HCT116 (cell line): ENCODE results near the gene PI4K2A. TPM values are rescaled to one million over a fixed set of nuclear protein-coding genes. Genes with fewer than 3 reads are reported as not detected.
A peak's percentile ranks its signal among the peaks of the same experiment; 100 is the strongest.
"Not testable (repeated sequence)": the region's sequence is repeated elsewhere in the genome, so short reads cannot be mapped to it uniquely, and the experiment has no call there.

Source experiments
- ATAC-seq: fragments of 200-7000 bp; cut with Tn5 transposase; 2 replicates; pipeline ENCODE4 v1.9.1; 2020; ENCODE audit warnings: mild to moderate bottlenecking, moderate library complexity
- BruUV-seq: library from RNA; stranded (reverse); fragments of 400-500 nt; replicated peaks from 2 replicates; lab custom pipeline; 2021; lab: Mats Ljungman, UMichigan
- CTCF ChIA-PET: fragments of 300-600 bp; sonication (Branson Sonifier 250); formaldehyde crosslinking; loops from one replicate; lab custom pipeline; 2021; ENCODE audit warnings: antibody characterized with exemption; lab: Charles Lee
- POLR2A ChIA-PET: fragments of 300-600, 350-600 bp; sonication (Branson Sonifier 250); formaldehyde crosslinking; loops from one replicate; lab custom pipeline; 2021; ENCODE audit warnings: antibody characterized with exemption; lab: Charles Lee
- RAD21 ChIA-PET, 2 experiments: fragments of 300-600 bp; sonication (Branson Sonifier 250); formaldehyde crosslinking; loops; one replicate each; lab custom pipeline; 2023; ENCODE audit warnings: low total read pairs in 2 of 2; ENCODE audit not compliant: uncharacterized antibody in 2 of 2, unreplicated experiment in 2 of 2, low non-redundant PET in 1 of 2; lab: Charles Lee
- DNase-seq: peaks from one replicate; pipeline ENCODE4 v3.0.0-alpha.2; 2010; ENCODE audit warnings: low read depth, low spot score
- H2AFZ ChIP-seq: fragments of 200-600 bp; shearing (Covaris generic), sonication (generic); 2 replicates; pipeline ENCODE4 v1.6.1; 2017; ENCODE audit warnings: low read depth, mixed run types, mixed read lengths, antibody characterized with exemption, low read length; ENCODE audit not compliant: poor library complexity, severe bottlenecking
- H3K27ac ChIP-seq: 2 replicates; pipeline ENCODE4 v1.5.1; 2012; ENCODE audit warnings: low read depth, low read length
- H3K27me3 ChIP-seq: fragments of 200-600 bp; sonication (generic); 2 replicates; pipeline ENCODE4 v1.6.1; 2016; ENCODE audit warnings: mixed run types, low read length, mixed read lengths; ENCODE audit not compliant: insufficient read depth
- H3K36me3 ChIP-seq, 2 experiments: fragments of 200-500 bp in 1 of 2; fragments of 200-600 bp in 1 of 2; sonication (Bioruptor generic) in 1 of 2; sonication (generic) in 1 of 2; 2 replicates each; pipeline versions ENCODE4 v1.5.1 to v1.6.1; 2014 to 2016; ENCODE audit warnings: low read length in 2 of 2, inconsistent platforms in 1 of 2, mixed read lengths in 1 of 2, mixed run types in 1 of 2; ENCODE audit not compliant: insufficient read depth in 2 of 2, control insufficient read depth in 1 of 2
- H3K4me1 ChIP-seq, 2 experiments: fragments of 200-600 bp in 1 of 2; sonication (generic) in 1 of 2; 2 replicates each; pipeline versions ENCODE4 v1.5.1 to v1.6.1; 2012 to 2017; ENCODE audit warnings: low read length in 2 of 2, inconsistent platforms in 1 of 2, mild to moderate bottlenecking in 1 of 2, mixed read lengths in 1 of 2, mixed run types in 1 of 2, moderate library complexity in 1 of 2; ENCODE audit not compliant: insufficient read depth in 2 of 2, control insufficient read depth in 1 of 2
- H3K4me2 ChIP-seq: fragments of 200-600 bp; sonication (generic); 2 replicates; pipeline ENCODE4 v1.6.1; 2017; ENCODE audit warnings: mixed run types, low read length, mixed read lengths
- H3K4me3 ChIP-seq, 2 experiments: fragments of 200-600 bp in 1 of 2; sonication (generic) in 1 of 2; replicated peaks in 1 of 2; 2 replicates each; pipeline ENCODE4 v1.5.1; 2011 to 2016; ENCODE audit warnings: low read length in 2 of 2, control low read depth in 1 of 2, low read depth in 1 of 2, mild to moderate bottlenecking in 1 of 2, mixed read lengths in 1 of 2, mixed run types in 1 of 2
- H3K79me2 ChIP-seq: fragments of 200-600 bp; sonication (generic); 2 replicates; pipeline ENCODE4 v1.6.1; 2017; ENCODE audit warnings: mild to moderate bottlenecking, mixed run types, low read length, moderate library complexity, mixed read lengths; ENCODE audit not compliant: insufficient read depth
- H3K9ac ChIP-seq: fragments of 200-600 bp; sonication (generic); 2 replicates; pipeline ENCODE4 v1.6.1; 2016; ENCODE audit warnings: low read length, mixed read lengths
- H3K9me2 ChIP-seq: fragments of 200-600 bp; sonication (generic), shearing (Covaris generic); 2 replicates; pipeline ENCODE4 v1.6.1; 2017; ENCODE audit warnings: mixed run types, mild to moderate bottlenecking, moderate library complexity; ENCODE audit not compliant: insufficient read depth
- H3K9me3 ChIP-seq, 2 experiments: fragments of 200-500 bp in 1 of 2; fragments of 200-600 bp in 1 of 2; sonication (Bioruptor generic) in 1 of 2; sonication (generic) in 1 of 2; 2 replicates each; pipeline ENCODE4 v1.6.1; 2014 to 2017; ENCODE audit warnings: low read length in 2 of 2, mixed read lengths in 2 of 2, inconsistent platforms in 1 of 2, low read depth in 1 of 2, mild to moderate bottlenecking in 1 of 2, mixed run types in 1 of 2, moderate library complexity in 1 of 2; ENCODE audit not compliant: control insufficient read depth in 1 of 2, insufficient read depth in 1 of 2
- H4K20me1 ChIP-seq: fragments of 200-600 bp; sonication (generic), shearing (Covaris generic); 2 replicates; pipeline ENCODE4 v1.6.1; 2017; ENCODE audit warnings: mixed run types, mild to moderate bottlenecking, moderate library complexity; ENCODE audit not compliant: insufficient read depth
- CBX3 ChIP-seq: IDR thresholded peaks from 2 replicates; pipeline ENCODE4 v1.6.1; 2012; ENCODE audit warnings: low read depth
- EGR1 ChIP-seq: IDR thresholded peaks from 2 replicates; pipeline ENCODE4 v1.6.1; 2012; ENCODE audit warnings: low read depth
- EZH2phosphoT487 ChIP-seq: fragments of 200-600 bp; IDR thresholded peaks from 2 replicates; pipeline ENCODE4 v1.6.1; 2018; ENCODE audit warnings: antibody characterized with exemption, borderline replicate concordance
- JUND ChIP-seq: IDR thresholded peaks from 2 replicates; pipeline ENCODE4 v1.6.1; 2012
- POLR2AphosphoS5 ChIP-seq: IDR thresholded peaks from 2 replicates; pipeline ENCODE4 v1.6.1; 2011; ENCODE audit warnings: mild to moderate bottlenecking, low read depth, low read length, moderate library complexity
- RAD21 ChIP-seq: IDR thresholded peaks from 2 replicates; pipeline ENCODE4 v1.6.1; 2012; ENCODE audit warnings: low read depth, mild to moderate bottlenecking
- SRF ChIP-seq: IDR thresholded peaks from 2 replicates; pipeline ENCODE4 v1.6.1; 2012; ENCODE audit warnings: low read depth
- TCF7L2 ChIP-seq: IDR thresholded peaks from 2 replicates; pipeline ENCODE4 v1.7.0; 2011; ENCODE audit warnings: borderline replicate concordance, inconsistent platforms; ENCODE audit not compliant: insufficient read depth, insufficient read length; ENCODE audit errors: extremely low read depth
- ZFX ChIP-seq: fragments of 450-650 bp; IDR thresholded peaks from 2 replicates; pipeline ENCODE4 v1.6.1; 2017
- intact Hi-C: fragments of 100-400 bp; cut with micrococcal nuclease; formaldehyde crosslinking; loops from 2 replicates; pipeline ENCODE4 v1.10.0; 2022
- total RNA-seq: library from RNA; stranded (reverse); gene quantifications from one replicate; pipeline ENCODE4 v1.2.1, GENCODE V29; 2021; ENCODE audit not compliant: unreplicated experiment
- TF ChIP-seq, protein P1 (sequence below): IDR thresholded peaks from 2 replicates; pipeline ENCODE4 v1.6.1; 2012; ENCODE audit warnings: low read depth

Gene PI4K2A
- total RNA-seq, 1 experiment from 2014 or later, result 20.0 TPM

DNA sequence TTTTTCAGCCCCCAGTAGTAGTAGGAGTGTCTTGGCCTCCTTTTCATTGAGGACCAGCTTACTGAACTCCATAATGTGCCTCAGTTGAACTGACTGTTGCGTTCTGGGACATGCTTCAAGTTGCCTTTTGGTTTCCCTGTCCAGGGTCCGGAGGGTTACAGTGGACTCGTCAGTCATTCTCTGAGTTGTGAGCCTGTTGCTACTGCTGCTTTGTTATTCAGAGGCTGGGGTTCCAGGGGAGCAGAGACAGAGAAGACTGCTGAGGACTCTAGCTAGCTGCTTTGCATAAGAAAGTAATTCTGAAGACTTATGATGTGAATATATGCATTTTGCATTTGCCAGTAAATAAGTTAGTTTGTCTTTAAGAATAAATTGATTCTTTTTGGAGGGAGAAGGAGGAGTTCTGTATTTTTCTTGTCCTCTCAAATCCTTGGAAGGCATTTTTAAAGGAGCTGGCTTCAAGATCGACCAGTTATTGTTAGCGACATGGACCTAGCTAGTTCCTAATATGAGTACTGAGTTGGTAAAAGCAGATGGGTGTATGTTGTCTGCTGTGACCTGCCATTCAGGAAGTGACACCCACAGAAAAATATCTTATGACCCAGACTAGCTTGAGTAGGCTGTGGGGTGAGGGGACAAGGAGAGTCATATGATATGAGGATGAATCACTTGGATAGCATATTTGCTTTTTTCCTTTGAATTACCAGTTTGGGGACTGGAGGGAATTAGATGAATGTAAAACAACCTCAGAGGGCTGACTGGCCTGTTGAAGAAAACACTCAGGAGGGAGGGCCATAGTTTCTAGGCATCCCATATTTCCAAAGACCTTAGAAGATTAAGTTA is 8.3 kb downstream of the PI4K2A start (continued):
- TF ChIP-seq TCF7L2 (no peak), POLR2AphosphoS5 (peak; percentile 61), JUND (peak; percentile 97), RAD21 (peak; percentile 35; the same call in 1 of the 2 replicates), CBX3 (peak; percentile 96), ZFX (no peak), EZH2phosphoT487 (no peak), SRF (peak; percentile 71), EGR1 (peak; percentile 72)
- TF ChIP-seq, protein P1, sequence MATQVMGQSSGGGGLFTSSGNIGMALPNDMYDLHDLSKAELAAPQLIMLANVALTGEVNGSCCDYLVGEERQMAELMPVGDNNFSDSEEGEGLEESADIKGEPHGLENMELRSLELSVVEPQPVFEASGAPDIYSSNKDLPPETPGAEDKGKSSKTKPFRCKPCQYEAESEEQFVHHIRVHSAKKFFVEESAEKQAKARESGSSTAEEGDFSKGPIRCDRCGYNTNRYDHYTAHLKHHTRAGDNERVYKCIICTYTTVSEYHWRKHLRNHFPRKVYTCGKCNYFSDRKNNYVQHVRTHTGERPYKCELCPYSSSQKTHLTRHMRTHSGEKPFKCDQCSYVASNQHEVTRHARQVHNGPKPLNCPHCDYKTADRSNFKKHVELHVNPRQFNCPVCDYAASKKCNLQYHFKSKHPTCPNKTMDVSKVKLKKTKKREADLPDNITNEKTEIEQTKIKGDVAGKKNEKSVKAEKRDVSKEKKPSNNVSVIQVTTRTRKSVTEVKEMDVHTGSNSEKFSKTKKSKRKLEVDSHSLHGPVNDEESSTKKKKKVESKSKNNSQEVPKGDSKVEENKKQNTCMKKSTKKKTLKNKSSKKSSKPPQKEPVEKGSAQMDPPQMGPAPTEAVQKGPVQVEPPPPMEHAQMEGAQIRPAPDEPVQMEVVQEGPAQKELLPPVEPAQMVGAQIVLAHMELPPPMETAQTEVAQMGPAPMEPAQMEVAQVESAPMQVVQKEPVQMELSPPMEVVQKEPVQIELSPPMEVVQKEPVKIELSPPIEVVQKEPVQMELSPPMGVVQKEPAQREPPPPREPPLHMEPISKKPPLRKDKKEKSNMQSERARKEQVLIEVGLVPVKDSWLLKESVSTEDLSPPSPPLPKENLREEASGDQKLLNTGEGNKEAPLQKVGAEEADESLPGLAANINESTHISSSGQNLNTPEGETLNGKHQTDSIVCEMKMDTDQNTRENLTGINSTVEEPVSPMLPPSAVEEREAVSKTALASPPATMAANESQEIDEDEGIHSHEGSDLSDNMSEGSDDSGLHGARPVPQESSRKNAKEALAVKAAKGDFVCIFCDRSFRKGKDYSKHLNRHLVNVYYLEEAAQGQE, result no peak

DNA sequence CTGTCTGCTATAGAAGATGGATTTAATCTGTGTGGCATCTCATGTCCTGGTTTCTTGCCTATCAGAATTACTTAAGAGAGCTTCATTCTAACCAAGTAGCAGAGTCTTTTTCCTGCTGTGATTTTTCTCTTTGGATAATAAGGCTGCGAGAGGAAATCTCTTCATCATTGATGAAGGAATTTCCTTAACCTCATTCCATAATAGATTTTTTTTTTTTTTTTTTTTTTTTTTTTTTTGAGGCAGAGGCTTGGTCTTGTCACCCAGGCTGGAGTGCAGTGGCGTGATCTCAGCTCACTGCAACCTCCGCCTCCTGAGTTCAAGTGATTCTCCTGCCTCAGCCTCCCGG is 8.9 kb downstream of the PI4K2A start:
- RAD21 ChIA-PET, H4K20me1 ChIP-seq, H3K9me2 ChIP-seq, BruUV-seq, DNase-seq, H3K9me3 ChIP-seq, H3K27me3 ChIP-seq, ATAC-seq, H2AFZ ChIP-seq, intact Hi-C loops: not testable (repeated sequence)
- CTCF ChIA-PET, result interaction anchor here (0.8 kb wide), 1 partner anchor 9 kb away, joined by 3 read pairs; the partner anchor contains the start of gene PI4K2A
- Histone ChIP-seq H3K36me3 (peaks cover 11 to 27% of the 10 kb centered on the region in 2 experiments; a peak in 3 of 4 replicates), H3K4me1 (peaks cover 46 to 59% of the 10 kb centered on the region in 2 experiments), H3K27ac (peak overlapping the region; percentile 60), H3K9ac (peak overlapping the region; percentile 55), H3K79me2 (peaks cover 36% of the 10 kb centered on the region), H3K4me3 (peak overlapping the region in 1 of 2 experiments; percentile 41; a peak in 2 of 4 replicates), H3K4me2 (peak overlapping the region; percentile 71)
- peak; percentile 10; the same call in 1 of the 2 replicates for TF ChIP-seq SRF
- POLR2A ChIA-PET, result interaction anchor here (1.1 kb wide), 1 partner anchor 9 kb away, joined by 8 read pairs; the partner anchor contains the start of gene PI4K2A
